Esophagus muscularis mucosa (tissue), 4 donors: ENCODE data around the gene NR0B2. TPM values are rescaled to one million over a fixed set of nuclear protein-coding genes. Genes with fewer than 3 reads are reported as not detected.

Experiments
- DNase-seq: peaks from one replicate; pipeline ENCODE4 v3.0.0-alpha.2; 2017; ENCODE audit errors: extremely low spot score
- H3K27ac ChIP-seq, 4 donors: fragments of 200-600 bp; sonication (generic); replicated peaks in 1 of 4; 1 replicate in 3 of 4; 2 replicates in 1 of 4; pipeline ENCODE4 v1.5.1; 2016 to 2019; ENCODE audit warnings: mild to moderate bottlenecking in 1 of 4
- H3K27me3 ChIP-seq, 4 donors: fragments of 200-600 bp; sonication (generic); one replicate each; pipeline versions ENCODE4 v1.5.1 to v1.6.0; 2016 to 2019
- H3K36me3 ChIP-seq, 4 donors: fragments of 200-600 bp; sonication (generic); one replicate each; pipeline ENCODE4 v1.5.1; 2016 to 2019
- H3K4me1 ChIP-seq, 4 donors: fragments of 200-600 bp; sonication (generic); one replicate each; pipeline ENCODE4 v1.5.1; 2016 to 2019
- H3K4me3 ChIP-seq, 4 donors: fragments of 200-600 bp; sonication (generic); 1 replicate in 2 of 4; 2 replicates in 2 of 4; pipeline ENCODE4 v1.5.1; 2016 to 2019; ENCODE audit warnings: mild to moderate bottlenecking in 4 of 4, moderate library complexity in 1 of 4
- H3K9me3 ChIP-seq, 4 donors: fragments of 200-600 bp; sonication (generic); 1 replicate in 3 of 4; 2 replicates in 1 of 4; pipeline ENCODE4 v1.5.1; 2016 to 2019
- EP300 ChIP-seq: sonication (generic); formaldehyde crosslinking; IDR thresholded peaks from one replicate; pipeline ENCODE4 v1.6.1; 2017; ENCODE audit warnings: antibody characterized with exemption
- POLR2A ChIP-seq: fragments of 450-650 bp; IDR thresholded peaks from one replicate; pipeline ENCODE4 v1.6.1; 2017; ENCODE audit warnings: antibody characterized with exemption, moderate library complexity, mild to moderate bottlenecking, low read depth
- POLR2AphosphoS5 ChIP-seq, 2 donors: sonication (generic); formaldehyde crosslinking; IDR thresholded peaks; one replicate each; pipeline ENCODE4 v1.6.1; 2017; ENCODE audit warnings: antibody characterized with exemption in 2 of 2
- whole genome bisulfite sequencing: methylation state at CpG from one replicate; pipeline ENCODE4 v1.1.5; 2018; 5-methylcytosine and 5-hydroxymethylcytosine counted together
- intact Hi-C: fragments of 100-400 bp; cut with DNase I; formaldehyde crosslinking; loops from one replicate; pipeline ENCODE4 v1.15.1; 2023
- total RNA-seq, 4 donors: library from RNA; depleted of rRNA; stranded (reverse); fragments of >200 nt; gene quantifications; one replicate each; pipeline versions ENCODE4 v1.1.0 to v1.2.1, GENCODE V29; 2016
- TF ChIP-seq, protein P1 (sequence below), 3 experiments: fragments of 200-600 bp in 2 of 3; fragments of 450-650 bp in 1 of 3; sonication (generic) in 2 of 3; IDR thresholded peaks; one replicate each; pipeline ENCODE4 v1.5.1; 2017 to 2019; ENCODE audit warnings: antibody characterized with exemption in 3 of 3, mild to moderate bottlenecking in 2 of 3, moderate library complexity in 1 of 3

Gene NR0B2
- total RNA-seq, 4 donors from 2014 or later: not detected

DNA sequence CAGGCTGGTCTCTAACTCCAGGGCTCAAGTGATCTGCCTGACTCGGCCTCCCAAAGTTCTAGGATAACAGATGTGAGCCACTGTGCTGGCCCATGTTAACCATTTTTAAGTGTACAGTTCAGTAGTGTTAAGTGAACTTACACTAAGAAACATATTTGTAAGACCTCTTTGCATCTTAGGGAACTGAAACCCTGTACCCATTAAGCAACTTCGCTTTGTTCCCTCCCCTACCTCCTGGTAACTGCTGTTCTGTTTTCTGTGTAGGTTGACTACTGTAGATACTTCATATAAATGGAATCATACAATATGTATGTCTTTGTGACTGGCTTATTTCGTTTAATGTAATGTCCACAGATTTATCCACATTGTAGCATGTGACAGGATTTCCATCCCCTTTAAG is 18.8 kb upstream of the NR0B2 start:
- intact Hi-C loops: no loop called here
- no peak for TF ChIP-seq POLR2A
- no peak for TF ChIP-seq POLR2AphosphoS5 (IDR thresholded peaks at IDR 0.05)
- no peak for TF ChIP-seq EP300
- TF ChIP-seq, protein P1, sequence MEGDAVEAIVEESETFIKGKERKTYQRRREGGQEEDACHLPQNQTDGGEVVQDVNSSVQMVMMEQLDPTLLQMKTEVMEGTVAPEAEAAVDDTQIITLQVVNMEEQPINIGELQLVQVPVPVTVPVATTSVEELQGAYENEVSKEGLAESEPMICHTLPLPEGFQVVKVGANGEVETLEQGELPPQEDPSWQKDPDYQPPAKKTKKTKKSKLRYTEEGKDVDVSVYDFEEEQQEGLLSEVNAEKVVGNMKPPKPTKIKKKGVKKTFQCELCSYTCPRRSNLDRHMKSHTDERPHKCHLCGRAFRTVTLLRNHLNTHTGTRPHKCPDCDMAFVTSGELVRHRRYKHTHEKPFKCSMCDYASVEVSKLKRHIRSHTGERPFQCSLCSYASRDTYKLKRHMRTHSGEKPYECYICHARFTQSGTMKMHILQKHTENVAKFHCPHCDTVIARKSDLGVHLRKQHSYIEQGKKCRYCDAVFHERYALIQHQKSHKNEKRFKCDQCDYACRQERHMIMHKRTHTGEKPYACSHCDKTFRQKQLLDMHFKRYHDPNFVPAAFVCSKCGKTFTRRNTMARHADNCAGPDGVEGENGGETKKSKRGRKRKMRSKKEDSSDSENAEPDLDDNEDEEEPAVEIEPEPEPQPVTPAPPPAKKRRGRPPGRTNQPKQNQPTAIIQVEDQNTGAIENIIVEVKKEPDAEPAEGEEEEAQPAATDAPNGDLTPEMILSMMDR (IDR thresholded peaks at IDR 0.05): no peak
- WGBS: 71% methylated on average over 3 of the region's 3 CpGs

GRCh38 chr1:26923711-26924110 is 9.9 kb upstream of the NR0B2 start:
- DNase-seq: no peak
- H3K4me1 ChIP-seq: peaks cover 17 to 28% (median 24%) of the 10 kb centered on the region in 4 donors
- intact Hi-C loops: no loop called here
- H3K27me3 ChIP-seq: no peaks in the 10 kb centered on the region
- H3K9me3 ChIP-seq: no peaks in the 10 kb centered on the region
- no peak overlapping the region for H3K27ac ChIP-seq
- H3K4me3 ChIP-seq: no peak overlapping the region
- TF ChIP-seq, protein P1 (IDR thresholded peaks at IDR 0.05): no peak
- TF ChIP-seq POLR2AphosphoS5 (IDR thresholded peaks at IDR 0.05) (no peak), EP300 (no peak), POLR2A (no peak)
- 95% methylated on average over 3 of the region's 3 CpGs for WGBS
- H3K36me3 ChIP-seq: peaks cover 37 to 51% (median 47%) of the 10 kb centered on the region in 4 donors

More for the DNA sequence above, 18.8 kb upstream of the NR0B2 start:
- H3K4me3 ChIP-seq: no peak overlapping the region
- H3K9me3 ChIP-seq: no peaks in the 10 kb centered on the region
- DNase-seq: no peak
- H3K4me1 ChIP-seq: no peaks in the 10 kb centered on the region
- H3K27ac ChIP-seq: no peak overlapping the region
- no peaks in the 10 kb centered on the region for H3K27me3 ChIP-seq
- peaks cover 15 to 89% (median 61%) of the 10 kb centered on the region in 4 donors for H3K36me3 ChIP-seq

- peak overlapping the region; percentile 77 to 98 (median 86) for H3K4me3 ChIP-seq
- peaks cover 17 to 28% (median 24%) of the 10 kb centered on the region in 4 donors for H3K4me1 ChIP-seq
- TF ChIP-seq, protein P1 (IDR thresholded peaks at IDR 0.05): no peak
- TF ChIP-seq POLR2AphosphoS5 (IDR thresholded peaks at IDR 0.05): no peak
- TF ChIP-seq POLR2A: no peak
- TF ChIP-seq EP300: no peak
- H3K9me3 ChIP-seq: no peaks in the 10 kb centered on the region
- peaks cover 37 to 45% (median 41%) of the 10 kb centered on the region in 4 donors for H3K36me3 ChIP-seq
- no peak overlapping the region for H3K27ac ChIP-seq
- no peak for DNase-seq
- 95% methylated on average over 3 of the region's 3 CpGs for WGBS
- H3K27me3 ChIP-seq: no peaks in the 10 kb centered on the region
- intact Hi-C loops: no loop called here
Measured at GRCh38 chr1:26922901-26923300, 9.1 kb upstream of the NR0B2 start.

DNA sequence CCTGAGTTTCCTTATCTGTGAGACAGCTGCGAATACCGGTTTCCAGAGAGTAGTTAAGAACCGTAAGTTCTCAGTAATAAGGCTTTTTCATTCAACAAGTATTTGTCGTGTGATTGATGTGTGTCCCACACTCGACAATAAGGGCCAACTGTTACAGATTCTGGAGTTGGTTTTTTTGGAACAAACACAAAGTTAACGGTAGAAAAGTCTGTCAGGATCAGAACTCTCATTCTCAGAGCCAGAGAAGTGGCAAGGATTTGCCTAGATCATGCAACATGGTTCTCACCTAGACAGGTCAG is 8.6 kb upstream of the NR0B2 start:
- Histone ChIP-seq H3K9me3 (no peaks in the 10 kb centered on the region), H3K27me3 (no peaks in the 10 kb centered on the region), H3K27ac (peak overlapping the region; percentile 86 to 92 (median 88)), H3K4me3 (peak overlapping the region; percentile 77 to 98 (median 86)), H3K4me1 (peaks cover 17 to 28% (median 24%) of the 10 kb centered on the region in 4 donors), H3K36me3 (peaks cover 33 to 40% (median 36%) of the 10 kb centered on the region in 4 donors)
- intact Hi-C loops: no loop called here
- DNase-seq: no peak
- TF ChIP-seq EP300 (no peak), POLR2AphosphoS5 (IDR thresholded peaks at IDR 0.05) (no peak), POLR2A (no peak)
- TF ChIP-seq, protein P1 (IDR thresholded peaks at IDR 0.05): no peak
- WGBS: 35% methylated on average over 6 of the region's 6 CpGs
